Right renal cortex interstitium (tissue), 3 donors: Measurements from ENCODE around the gene CDH13. TPM values are rescaled to one million over a fixed set of nuclear protein-coding genes. Genes with fewer than 3 reads are reported as not detected.

Source experiments
- DNase-seq, 3 donors: peaks; one replicate each; pipeline ENCODE4 v3.0.0-alpha.2; 2013; ENCODE audit warnings: low read depth in 3 of 3, low spot score in 2 of 3
- polyA plus RNA-seq, 3 donors: library from polyadenylated mRNA; unstranded; fragments of 120-200 nt; gene quantifications; one replicate each; pipeline ENCODE4 v1.2.1, GENCODE V29; 2013; ENCODE audit not compliant: insufficient read length in 3 of 3

CDH13 gene
- polyA plus RNA-seq, 3 donors, result 9.4 to 16.2 (median 14.7) TPM

DNA sequence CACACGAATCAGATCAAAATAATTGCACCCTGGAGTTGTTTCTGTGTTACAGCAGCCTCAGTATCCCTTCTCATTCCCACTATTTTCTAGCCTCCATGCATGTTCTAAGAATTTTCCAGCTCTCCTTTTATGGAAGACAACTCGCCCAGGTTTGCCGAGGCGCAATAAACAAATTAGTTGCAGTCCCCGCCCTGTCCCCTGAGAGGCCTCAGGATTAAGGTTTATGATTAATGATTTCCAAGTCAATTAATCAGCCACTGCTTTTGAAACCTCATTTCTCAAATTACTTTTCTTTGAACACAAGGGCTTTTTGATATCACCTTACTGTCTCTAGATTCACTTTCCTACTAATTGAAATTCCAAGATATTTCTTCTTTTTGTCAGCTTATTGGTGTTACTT is 1042.7 kb downstream of the CDH13 start:
- DNase-seq, result no peak

DNA sequence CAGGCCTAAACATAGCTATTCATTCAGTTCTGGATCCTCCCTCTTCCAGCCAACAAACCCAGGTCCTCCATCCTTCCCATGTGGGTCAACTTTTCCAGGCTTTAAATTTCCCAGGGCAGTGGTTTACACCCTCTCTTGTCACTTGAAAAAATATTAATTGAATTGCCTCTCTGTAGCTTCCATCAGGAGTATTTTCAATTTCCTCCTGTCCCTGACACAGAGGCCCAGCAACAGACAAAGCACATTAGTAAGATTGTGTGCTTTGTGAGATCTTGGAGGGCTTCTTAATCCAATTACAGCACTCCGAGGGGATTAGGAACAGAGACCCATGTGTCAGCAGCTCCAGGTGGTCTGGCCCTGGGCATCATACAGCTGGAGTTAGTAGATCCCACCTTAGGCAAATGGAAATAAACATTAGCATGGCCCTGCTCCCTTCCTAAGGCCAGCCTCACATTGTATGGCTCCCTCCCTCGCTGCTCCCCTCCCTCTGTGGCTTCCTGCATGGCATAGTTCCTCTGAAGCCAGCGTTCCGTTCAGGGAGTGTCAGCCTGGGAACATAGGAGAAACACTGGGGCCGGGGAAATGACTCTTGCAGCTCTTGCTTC is 1048.3 kb downstream of the CDH13 start:
- no peak for DNase-seq

DNA sequence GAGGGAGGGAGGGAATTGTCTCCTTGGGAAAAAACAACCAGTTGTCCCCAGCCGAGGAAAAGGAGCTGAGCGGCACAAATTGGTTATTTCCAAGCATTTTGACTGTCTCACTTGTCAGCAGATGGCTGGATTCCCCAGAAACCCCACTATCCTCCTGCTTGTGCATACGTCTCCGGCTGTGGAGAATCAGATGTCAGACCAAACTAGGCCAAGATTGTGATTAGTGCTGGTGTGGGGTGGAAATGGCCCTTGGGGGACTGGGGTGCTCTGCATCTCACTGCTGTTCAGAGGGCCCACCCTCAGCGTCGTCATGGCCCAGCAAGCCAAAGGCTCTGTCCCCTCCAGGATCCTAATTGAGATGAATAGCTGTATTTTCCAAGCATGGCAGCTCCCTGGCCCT is 1049.3 kb downstream of the CDH13 start:
- DNase-seq, result no peak

DNA sequence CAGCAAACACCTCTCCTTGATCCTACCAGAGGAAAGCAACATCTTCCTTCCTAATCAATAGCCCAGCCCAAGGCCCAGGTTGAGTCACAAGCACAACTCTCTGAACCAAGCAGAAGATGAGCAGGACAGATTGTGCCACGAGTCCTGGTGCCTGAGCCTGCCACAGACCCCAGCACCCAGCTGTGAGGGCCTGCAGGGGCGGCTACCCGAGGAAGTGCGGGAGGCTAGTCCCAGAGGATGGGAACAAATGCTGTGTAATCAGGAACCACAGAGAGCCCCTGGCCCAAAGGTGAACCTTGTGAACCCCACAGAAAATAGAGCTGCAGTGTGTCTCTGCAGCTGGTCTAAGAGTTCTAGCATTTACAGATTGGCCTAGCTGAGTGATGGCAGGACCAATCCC is 1054.2 kb downstream of the CDH13 start:
- no peak for DNase-seq

DNA sequence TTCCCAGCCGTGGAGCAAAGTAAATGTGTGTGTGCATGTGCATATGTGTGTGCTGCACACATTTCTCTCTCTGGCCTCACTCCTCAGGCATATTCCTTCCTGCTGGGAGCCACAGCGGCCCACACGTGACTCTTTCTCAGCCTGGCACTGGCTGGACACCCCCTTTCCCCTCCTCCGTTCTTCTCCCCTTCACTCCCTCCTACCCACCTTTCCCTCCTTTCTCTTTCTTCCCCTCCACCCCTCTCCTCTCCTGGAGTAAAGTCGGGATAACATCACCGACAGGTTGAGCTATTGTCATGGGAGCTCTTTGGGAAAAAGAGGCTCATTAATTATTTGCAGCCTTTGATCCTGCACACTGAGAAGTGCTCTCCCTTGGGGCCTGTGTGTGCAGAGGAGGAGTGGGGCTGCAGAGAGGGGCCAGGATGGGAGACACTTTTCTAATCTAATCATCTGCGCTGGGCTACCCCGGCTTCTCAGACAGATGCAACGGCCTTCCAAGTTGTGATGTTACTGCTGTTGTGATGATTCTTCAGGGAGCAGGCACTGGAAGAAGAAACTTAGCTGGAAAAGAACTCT is 1054.7 kb downstream of the CDH13 start:
- no peak for DNase-seq

DNA sequence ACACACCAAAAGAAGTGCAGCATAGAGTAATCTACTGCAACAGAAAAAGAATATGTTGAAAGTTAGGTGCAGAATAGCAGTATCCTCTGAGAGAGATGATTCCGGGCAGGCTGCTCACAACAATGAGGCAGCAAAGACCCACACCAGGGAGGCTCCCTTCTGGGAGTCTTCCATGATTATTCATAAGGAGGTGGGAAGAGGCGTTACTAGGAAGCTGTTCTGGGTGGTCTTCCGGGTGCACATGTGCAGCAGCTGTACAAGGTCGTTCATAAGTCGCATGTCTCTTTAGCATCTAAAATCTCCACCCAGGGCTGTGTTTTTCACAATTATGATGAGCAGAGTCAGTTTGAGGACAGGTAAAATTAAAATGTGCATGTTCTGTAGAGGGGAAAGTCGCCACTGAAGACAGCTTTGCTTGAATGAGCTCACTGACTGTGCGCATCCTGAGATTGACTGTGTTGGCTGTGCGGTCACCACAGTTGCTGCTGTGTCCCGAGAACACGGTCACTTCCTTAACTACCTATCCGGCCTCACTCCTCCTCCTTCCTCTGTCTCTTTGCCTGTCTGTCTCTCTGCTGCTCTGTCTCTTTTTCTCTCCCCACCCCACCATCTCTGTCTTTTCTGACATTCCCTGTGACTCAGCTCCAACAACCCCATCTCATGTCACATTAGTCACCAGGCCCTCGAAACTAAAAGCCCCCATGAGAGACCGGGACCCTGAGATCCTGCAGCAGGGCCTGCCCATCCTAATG is 1055.5 kb downstream of the CDH13 start:
- DNase-seq, result no peak

DNA sequence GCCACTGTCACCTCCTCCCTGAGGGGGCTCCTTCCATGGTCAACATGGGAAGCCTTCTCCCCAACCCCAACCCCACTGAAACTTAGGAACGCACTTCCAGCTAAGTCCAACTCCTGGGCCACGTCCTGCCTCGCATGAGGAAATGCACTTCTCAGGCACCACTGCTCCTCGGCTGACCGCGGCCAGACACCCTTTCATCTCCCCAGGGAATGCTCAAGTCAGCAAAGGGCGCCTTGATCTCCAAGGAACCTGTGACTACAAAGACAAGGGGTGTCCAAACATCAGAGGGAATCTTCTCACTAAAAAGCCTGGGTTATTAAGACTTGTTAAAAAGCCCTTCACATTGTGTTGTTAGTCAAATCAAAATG is 1056.1 kb downstream of the CDH13 start:
- DNase-seq, result no peak

DNA sequence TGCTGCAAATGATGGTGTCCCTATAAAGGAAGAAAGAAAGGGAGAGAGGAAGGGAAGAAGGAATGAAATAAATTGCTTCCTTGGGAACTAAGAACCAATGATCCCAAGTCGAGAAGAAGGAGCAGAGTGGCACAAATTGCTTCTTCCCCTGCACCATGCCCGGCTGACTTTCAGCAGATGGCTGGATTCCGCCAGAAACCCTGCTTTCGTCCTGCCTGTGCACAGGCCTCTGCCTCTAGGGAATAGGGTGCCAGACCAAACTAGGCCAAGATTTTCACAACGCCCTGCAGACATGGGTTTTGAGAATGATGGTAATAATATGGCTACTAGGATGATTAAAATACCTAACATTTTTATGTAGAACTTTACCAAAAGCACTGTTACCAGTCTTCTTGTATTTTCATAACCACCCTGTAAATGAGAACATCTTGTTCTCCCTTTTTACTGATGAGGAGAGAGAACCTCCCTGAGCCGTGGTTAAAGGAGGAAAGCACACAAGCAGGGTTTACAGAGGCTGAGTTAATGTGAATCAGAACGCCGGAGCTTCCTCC is 1058.9 kb downstream of the CDH13 start:
- no peak for DNase-seq

DNA sequence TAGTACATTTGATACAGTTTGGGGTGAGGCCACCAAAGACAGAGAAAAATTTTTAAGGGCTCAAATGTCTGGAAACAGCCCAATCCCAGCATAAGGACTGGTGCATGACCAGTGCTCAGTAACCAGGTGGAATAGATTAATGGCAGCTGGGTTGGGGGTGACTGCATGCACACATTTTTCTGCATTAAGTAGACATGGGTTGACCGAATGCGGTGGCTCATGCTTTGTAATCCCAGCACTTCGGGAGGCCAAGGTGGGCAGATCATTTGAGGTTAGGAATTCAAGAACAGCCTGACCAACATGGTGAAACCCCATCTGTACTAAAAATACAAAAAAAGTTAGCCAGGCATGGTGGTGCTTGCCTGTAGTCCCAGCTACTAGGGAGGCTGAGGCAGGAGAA is 1060.0 kb downstream of the CDH13 start:
- no peak for DNase-seq

DNA sequence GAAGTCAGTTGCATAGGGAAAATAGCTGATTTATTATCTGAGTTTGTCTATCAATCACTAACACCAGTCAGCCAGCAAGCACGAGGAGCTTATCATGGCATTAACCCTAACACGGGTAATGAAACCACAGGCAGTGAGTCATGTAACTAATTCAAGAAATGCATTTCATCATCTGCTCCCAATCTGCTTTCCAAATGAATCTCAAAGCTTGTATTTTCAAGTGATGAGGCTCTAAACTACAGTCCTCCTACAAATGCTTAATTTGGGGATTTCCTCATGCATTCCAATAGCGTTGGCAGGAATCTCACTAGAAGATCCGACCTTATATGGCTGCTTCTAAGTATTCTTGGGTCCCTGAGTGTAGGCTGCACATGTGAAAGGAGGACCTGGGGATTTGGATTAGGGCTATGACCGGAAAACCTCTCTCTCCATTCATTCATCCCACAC is 1062.6 kb downstream of the CDH13 start:
- no peak for DNase-seq

DNA sequence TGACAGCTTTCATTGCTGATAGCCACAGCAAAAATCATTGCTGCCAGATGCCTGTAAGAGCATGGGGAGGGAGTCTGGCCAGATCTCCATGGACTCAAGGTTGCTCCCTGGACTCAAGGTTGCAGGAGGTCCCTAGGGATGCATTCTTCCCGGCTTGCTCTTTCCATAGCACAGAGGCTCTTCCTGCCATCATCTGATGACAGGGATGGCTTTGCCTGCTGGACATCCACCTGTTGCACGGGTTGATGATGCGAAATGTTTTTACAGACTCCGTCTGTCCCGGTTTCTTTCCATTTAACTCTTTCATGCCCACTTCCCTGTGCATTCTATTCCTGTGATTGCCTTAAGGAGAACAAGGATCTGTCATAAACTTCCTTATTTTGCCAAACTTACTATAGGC is 1065.5 kb downstream of the CDH13 start:
- no peak for DNase-seq

DNA sequence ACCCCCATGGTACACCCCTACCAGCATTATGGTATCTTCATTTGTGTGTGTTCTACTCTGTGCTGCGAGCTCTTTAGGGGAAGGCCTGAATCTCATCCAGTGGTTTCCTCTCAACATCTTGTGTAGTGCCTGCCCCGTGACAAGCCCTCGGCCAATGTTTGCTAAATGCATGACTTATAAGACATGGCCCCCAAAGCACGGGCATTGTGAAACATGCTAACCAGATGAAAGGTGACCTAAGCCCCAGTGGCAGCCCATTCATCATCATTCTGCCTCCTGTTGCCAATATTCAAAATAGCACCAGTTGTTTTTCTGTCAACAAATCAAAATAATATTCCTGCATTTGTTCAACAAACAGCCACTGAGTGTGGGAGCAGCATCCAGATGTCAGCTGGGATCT is 1072.2 kb downstream of the CDH13 start:
- DNase-seq, result no peak

DNA sequence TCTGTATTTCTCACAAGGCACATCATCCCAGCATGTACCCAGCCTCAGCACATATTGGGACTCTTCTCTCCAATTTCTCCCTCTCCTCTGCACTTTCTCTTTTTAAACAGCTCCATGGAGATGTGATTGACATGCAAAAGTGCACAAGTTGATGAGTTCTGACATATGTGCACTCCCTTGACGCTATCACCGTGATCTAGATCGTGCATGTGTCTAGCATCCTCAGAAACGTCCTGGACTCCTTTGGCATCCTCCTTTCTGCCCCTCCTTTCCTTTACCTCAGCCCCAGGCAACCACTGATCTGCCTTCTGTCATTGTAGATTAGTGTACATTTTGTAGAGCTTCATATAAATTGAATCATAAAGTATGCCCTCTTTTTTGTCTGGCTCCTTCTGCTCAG is 1073.0 kb downstream of the CDH13 start:
- no peak for DNase-seq

DNA sequence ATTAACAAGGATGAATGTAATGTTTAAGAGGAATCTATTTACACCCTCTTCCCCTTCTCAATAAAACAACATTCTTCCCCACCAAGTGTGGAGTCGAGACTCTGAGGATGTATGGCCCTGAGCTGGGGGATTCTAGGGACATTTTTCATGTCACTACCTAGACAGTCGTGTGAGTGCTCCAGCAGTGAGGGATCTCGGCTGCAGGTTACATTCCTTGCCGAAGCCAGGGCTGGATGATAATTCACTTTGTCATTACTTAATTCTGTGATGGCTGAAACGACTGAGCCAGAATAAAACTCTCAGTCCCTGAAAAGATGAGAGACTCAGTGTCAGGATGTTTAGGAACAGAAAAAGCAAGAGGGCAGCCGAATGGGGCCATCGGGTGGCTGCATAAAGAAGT is 1074.1 kb downstream of the CDH13 start:
- no peak for DNase-seq

DNA sequence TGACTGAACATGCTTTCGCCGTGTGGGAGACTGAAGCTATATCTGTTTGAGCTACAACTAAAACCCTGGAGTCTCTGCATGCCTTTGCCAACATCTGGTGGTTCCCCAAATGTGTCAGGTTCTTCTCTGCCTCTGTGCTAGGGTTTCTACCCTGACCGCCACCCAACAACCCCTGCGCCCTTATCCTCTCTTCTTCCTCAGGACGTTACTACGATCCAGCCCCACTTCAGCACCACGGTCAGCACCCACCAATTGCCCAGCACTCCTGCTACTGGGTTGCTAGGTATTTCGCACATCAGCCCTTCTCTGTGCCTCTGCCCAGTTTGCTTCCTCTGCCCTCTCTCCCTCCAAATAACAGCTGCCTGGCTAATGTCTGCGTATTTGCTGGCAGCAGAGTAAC is 1074.7 kb downstream of the CDH13 start:
- peak; percentile 38 to 54 (median 47) for DNase-seq

DNA sequence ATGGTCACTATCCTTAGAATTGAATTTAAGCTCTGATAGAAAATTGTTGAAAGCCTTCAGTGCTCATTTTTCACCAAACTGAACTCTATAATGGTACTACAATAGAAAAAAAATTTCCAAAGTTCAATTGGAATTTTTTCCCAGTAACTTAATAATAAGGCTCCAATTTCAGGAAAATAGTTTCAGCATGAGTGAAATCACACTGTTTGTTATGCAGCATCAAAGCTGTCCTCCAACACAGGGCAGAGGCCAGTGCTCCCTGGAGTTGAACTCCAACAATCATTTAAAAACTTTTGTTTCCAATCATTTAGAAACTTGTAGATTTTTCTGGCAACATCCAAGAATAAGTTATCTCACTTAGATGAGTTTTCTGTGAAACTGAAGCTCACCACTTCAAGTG is 1077.9 kb downstream of the CDH13 start:
- DNase-seq, result no peak

DNA sequence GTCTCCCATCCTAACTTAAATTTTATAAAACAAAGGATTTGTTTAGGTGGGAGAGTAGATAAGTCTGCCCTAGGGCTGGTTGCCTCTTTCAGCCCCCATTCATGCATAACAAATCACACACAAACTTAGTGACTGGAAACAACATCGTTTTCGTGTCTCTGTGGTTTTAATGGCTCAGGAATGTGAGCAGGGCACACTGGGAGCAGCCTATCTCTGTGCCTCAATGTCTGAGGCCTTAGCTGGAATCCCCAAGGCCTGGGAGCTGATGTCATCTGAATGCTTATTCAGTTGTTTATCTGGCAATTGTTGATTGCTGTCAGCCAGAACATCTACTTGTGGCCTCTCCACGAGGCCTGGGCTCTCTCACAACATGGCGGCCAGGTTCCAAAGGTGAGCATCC is 1079.1 kb downstream of the CDH13 start:
- DNase-seq, result no peak

DNA sequence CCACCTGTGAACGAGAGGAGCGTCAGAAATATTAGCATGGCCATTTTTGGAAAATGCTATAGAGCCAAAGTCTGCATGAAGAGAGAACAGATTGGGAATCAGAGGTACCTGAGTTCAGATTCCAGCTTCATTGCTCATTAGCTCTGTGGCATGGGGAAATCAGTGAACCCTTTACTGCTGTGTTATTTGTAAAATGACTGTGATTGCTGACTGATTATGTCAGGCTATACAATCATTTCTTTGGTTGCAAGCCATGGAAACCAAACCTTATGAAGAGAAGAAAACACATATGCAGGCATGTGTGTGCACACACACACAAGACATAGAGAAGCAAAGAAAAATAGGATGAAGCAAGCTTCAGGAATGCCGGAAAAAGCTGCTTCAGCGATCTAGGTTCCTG is 1079.6 kb downstream of the CDH13 start:
- DNase-seq, result no peak

DNA sequence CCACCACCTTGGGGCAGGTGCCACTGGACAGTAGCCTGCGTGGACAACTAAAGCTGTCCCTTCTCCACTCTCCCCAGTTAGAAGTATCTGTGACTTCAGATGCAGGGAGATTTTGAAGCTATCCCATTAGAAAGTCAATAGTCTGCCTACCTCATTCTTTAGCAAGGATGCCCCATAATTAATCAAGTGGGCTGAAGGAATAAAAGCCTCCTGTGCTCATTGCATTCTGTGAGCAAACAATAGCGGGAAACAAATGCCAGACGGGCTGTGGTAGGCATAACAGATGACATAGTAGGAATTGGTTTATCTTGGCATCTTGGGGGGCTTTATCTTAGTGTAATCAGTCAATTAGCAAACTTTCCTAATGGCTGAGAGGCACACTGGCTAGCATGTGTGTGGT is 1084.3 kb downstream of the CDH13 start:
- no peak for DNase-seq

DNA sequence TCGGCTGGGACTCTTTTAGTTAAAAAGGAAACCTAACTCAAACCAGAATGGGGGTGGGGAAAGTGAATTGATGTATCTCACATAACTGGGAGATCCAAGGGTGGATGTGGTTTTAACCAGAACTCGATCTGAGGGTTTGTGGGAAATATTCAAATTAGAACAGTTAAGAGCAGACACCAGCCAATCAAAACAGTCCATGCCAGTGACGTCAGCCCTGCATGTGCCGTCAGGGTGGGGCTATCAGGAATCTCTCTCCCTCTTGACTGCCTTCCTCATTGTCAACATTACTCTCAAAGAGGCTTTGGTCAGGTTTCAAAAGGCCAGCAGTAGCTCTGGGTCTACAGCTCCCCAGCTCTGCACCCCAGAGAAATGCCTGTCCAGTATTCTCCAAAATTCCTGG is 1086.8 kb downstream of the CDH13 start:
- no peak for DNase-seq

DNA sequence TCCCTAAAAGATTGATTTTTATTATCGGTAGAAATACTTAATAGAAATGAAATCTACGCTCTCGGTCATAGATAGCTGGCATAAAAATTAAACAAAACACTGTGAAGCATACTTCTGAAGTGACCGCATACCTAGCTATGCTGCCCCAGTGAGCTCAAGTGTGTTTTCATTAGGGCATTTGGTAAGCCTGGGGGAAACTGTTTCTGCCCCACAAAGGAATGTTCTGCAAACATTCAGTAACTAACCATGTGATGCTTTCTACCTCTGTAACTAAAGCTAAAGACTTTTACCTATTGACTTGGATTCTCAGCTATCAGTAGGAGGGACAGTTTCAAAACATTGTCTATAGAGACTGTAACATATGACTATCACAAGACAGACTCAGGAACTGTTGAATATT is 1087.5 kb downstream of the CDH13 start:
- no peak for DNase-seq
